Measurements from ENCODE around the gene ZNF211. TPM values are rescaled to one million over a fixed set of nuclear protein-coding genes. Genes with fewer than 3 reads are reported as not detected.

The ZNF211 gene
- total RNA-seq, 1 experiment from 2014 or later, result 12.9 TPM

GRCh38 chr19:57620673-57621348 is 12.2 kb upstream of the ZNF211 start:
- Histone ChIP-seq H3K23ac (ENCODE audit: insufficient read length, low read depth, low read length) (no peak overlapping the region), H3K9me3 (ENCODE audit: control insufficient read depth, low read depth, low read length) (peaks cover 71% of the 10 kb centered on the region), H3K4me1 (ENCODE audit: insufficient read depth, low read length) (no peaks in the 10 kb centered on the region), H3K14ac (ENCODE audit: insufficient read depth, low read length) (no peak overlapping the region), H2BK12ac (ENCODE audit: insufficient read length, low read depth, low read length) (no peak overlapping the region), H3T11ph (ENCODE audit: low read length) (no peak overlapping the region), H3K27ac (ENCODE audit: insufficient read length, low read depth, low read length) (no peak overlapping the region), H4K91ac (ENCODE audit: insufficient read length, low read depth, low read length) (no peak overlapping the region), H3K79me1 (ENCODE audit: insufficient read depth, low read depth, low read length, poor library complexity, severe bottlenecking) (peaks cover 10% of the 10 kb centered on the region), H3K4me2 (ENCODE audit: insufficient read depth, insufficient read length, low read length) (no peak overlapping the region), H4K20me1 (ENCODE audit: control insufficient read depth, insufficient read depth, insufficient read length) (no peaks in the 10 kb centered on the region), H2BK15ac (ENCODE audit: low read depth, low read length) (no peak overlapping the region), H2BK5ac (ENCODE audit: insufficient read length, low read length) (no peak overlapping the region), H2BK120ac (ENCODE audit: low read depth, low read length, poor library complexity, severe bottlenecking) (no peak overlapping the region), H2AK5ac (ENCODE audit: insufficient read length, low read length) (no peak overlapping the region), H3K27me3 (ENCODE audit: insufficient read depth, low read length) (no peaks in the 10 kb centered on the region), H3K18ac (ENCODE audit: insufficient read length, low read depth, low read length) (no peak overlapping the region), H2BK20ac (ENCODE audit: low read depth, low read length, poor library complexity, severe bottlenecking) (no peak overlapping the region), H3K9ac (ENCODE audit: extremely low read depth, insufficient read length, low read length) (no peak overlapping the region), H4K5ac (ENCODE audit: insufficient read length, low read depth, low read length) (no peak overlapping the region), H3K23me2 (ENCODE audit: insufficient read length, low read depth, low read length, poor library complexity, severe bottlenecking) (no peaks in the 10 kb centered on the region), H3K79me2 (ENCODE audit: insufficient read depth, low read length) (peaks cover 32% of the 10 kb centered on the region; the same call in 1 of the 2 replicates), H3K4ac (ENCODE audit: low read depth, low read length) (no peak overlapping the region), H3K56ac (ENCODE audit: insufficient read length, low read depth, low read length) (no peak overlapping the region), H2AFZ (ENCODE audit: low read length) (no peak overlapping the region), H4K8ac (replicated peaks; ENCODE audit: insufficient read length, low read depth, low read length) (no peak overlapping the region)
- Mint-ChIP-seq H3K4me3 (no peak overlapping the region), H3K27me3 (ENCODE audit: low read depth) (no peaks in the 10 kb centered on the region; the same call in none of the 2 replicates), H3K4me1 (no peaks in the 10 kb centered on the region), H3K36me3 (ENCODE audit: insufficient read depth in 1 of 3, low read depth in 3 of 3) (peaks cover 94 to 98% (median 97%) of the 10 kb centered on the region in 3 experiments), H3K27ac (no peak overlapping the region), H3K9me3 (peaks cover 93 to 98% of the 10 kb centered on the region in 2 experiments)
- no peak for DNase-seq
- TF ChIP-seq, protein P1, sequence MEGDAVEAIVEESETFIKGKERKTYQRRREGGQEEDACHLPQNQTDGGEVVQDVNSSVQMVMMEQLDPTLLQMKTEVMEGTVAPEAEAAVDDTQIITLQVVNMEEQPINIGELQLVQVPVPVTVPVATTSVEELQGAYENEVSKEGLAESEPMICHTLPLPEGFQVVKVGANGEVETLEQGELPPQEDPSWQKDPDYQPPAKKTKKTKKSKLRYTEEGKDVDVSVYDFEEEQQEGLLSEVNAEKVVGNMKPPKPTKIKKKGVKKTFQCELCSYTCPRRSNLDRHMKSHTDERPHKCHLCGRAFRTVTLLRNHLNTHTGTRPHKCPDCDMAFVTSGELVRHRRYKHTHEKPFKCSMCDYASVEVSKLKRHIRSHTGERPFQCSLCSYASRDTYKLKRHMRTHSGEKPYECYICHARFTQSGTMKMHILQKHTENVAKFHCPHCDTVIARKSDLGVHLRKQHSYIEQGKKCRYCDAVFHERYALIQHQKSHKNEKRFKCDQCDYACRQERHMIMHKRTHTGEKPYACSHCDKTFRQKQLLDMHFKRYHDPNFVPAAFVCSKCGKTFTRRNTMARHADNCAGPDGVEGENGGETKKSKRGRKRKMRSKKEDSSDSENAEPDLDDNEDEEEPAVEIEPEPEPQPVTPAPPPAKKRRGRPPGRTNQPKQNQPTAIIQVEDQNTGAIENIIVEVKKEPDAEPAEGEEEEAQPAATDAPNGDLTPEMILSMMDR (conservative IDR thresholded peaks at IDR 0.05), result no peak
- WGBS (ENCODE audit: extremely low coverage, insufficient read length, low lambda C conversion rate), result no CpG with 5 or more reads among the region's 10 CpGs
